HepG2 (cell line): ENCODE data around the gene TRAPPC1. TPM values are rescaled to one million over a fixed set of nuclear protein-coding genes. Genes with fewer than 3 reads are reported as not detected.

Experiments used
- CC2D1A ChIP-seq: sonication (generic); formaldehyde crosslinking; IDR thresholded peaks from 2 replicates; pipeline ENCODE4 v1.8.1; 2023; ENCODE audit warnings: mild to moderate bottlenecking, missing genetic modification reagents
- CENPBD1 ChIP-seq: sonication (generic); formaldehyde crosslinking; IDR thresholded peaks from 2 replicates; pipeline ENCODE4 v1.8.0; 2022; ENCODE audit warnings: missing genetic modification reagents, low read depth, mild to moderate bottlenecking, borderline replicate concordance
- FOXO4 ChIP-seq: sonication (generic); formaldehyde crosslinking; conservative IDR thresholded peaks from 2 replicates; pipeline ENCODE4 v1.8.1; 2023; ENCODE audit warnings: missing genetic modification reagents
- HMGXB3 ChIP-seq: sonication (generic); formaldehyde crosslinking; IDR thresholded peaks from 2 replicates; pipeline ENCODE4 v1.4.0; 2020; ENCODE audit warnings: missing genetic modification reagents, borderline replicate concordance
- MED13 ChIP-seq: sonication (generic); formaldehyde crosslinking; IDR thresholded peaks from 2 replicates; pipeline ENCODE4 v1.5.0; 2020; ENCODE audit warnings: missing genetic modification reagents
- PBX2 ChIP-seq: IDR thresholded peaks from 2 replicates; pipeline ENCODE4 v1.6.1; 2016; ENCODE audit warnings: control low read depth
- PCBP2 ChIP-seq: fragments of 200-400 bp; formaldehyde crosslinking; optimal IDR thresholded peaks from 2 replicates; pipeline ENCODE3; 2018; ENCODE audit warnings: low read length, low read depth; ENCODE audit not compliant: poor library complexity, severe bottlenecking
- PRPF4 ChIP-seq: fragments of 200-400 bp; formaldehyde crosslinking; IDR thresholded peaks from 2 replicates; pipeline ENCODE4 v1.6.1; 2016; ENCODE audit warnings: low read length, low read depth; ENCODE audit not compliant: poor library complexity, severe bottlenecking
- RARA ChIP-seq: IDR thresholded peaks from 2 replicates; pipeline ENCODE4 v1.6.1; 2016; ENCODE audit warnings: missing genetic modification reagents, missing compliant biosample characterization
- SAP130 ChIP-seq: IDR thresholded peaks from 2 replicates; pipeline ENCODE4 v1.6.1; 2016; ENCODE audit warnings: low read depth
- SMYD3 ChIP-seq: sonication (generic); formaldehyde crosslinking; IDR thresholded peaks from 2 replicates; pipeline ENCODE4 v1.8.1; 2023; ENCODE audit warnings: mild to moderate bottlenecking, missing genetic modification reagents
- SP140L ChIP-seq: sonication (generic); formaldehyde crosslinking; IDR thresholded peaks from 2 replicates; pipeline ENCODE4 v1.4.0; 2020; ENCODE audit warnings: missing genetic modification reagents, borderline replicate concordance
- ZBTB33 ChIP-seq: sonication (generic); formaldehyde crosslinking; IDR thresholded peaks from 2 replicates; pipeline ENCODE4 v1.4.0; 2020; ENCODE audit warnings: missing genetic modification reagents
- ZBTB7B ChIP-seq: sonication (generic); formaldehyde crosslinking; IDR thresholded peaks from 2 replicates; pipeline ENCODE4 v1.4.0; 2020; ENCODE audit warnings: missing genetic modification reagents
- ZFP62 ChIP-seq: sonication (generic); formaldehyde crosslinking; IDR thresholded peaks from 2 replicates; pipeline ENCODE4 v1.4.0; 2020; ENCODE audit warnings: missing genetic modification reagents
- ZNF263 ChIP-seq: sonication (generic); formaldehyde crosslinking; IDR thresholded peaks from 2 replicates; pipeline ENCODE4 v1.4.0; 2020; ENCODE audit warnings: missing genetic modification reagents
- ZNF333 ChIP-seq: sonication (generic); formaldehyde crosslinking; IDR thresholded peaks from 2 replicates; pipeline ENCODE4 v1.4.0; 2020; ENCODE audit warnings: mild to moderate bottlenecking, missing genetic modification reagents, borderline replicate concordance
- ZNF510 ChIP-seq: sonication (generic); formaldehyde crosslinking; IDR thresholded peaks from 2 replicates; pipeline ENCODE4 v1.4.0; 2020; ENCODE audit warnings: low read depth, mild to moderate bottlenecking, missing genetic modification reagents
- ZNF556 ChIP-seq: sonication (generic); formaldehyde crosslinking; IDR thresholded peaks from 2 replicates; pipeline ENCODE4 v1.4.0; 2020; ENCODE audit warnings: mild to moderate bottlenecking, missing genetic modification reagents, borderline replicate concordance
- ZNF777 ChIP-seq: sonication (generic); formaldehyde crosslinking; IDR thresholded peaks from 2 replicates; pipeline ENCODE4 v1.4.0; 2020; ENCODE audit warnings: missing genetic modification reagents
- polyA plus RNA-seq, 8 experiments: library from polyadenylated mRNA; depleted of rRNA in 3 of 8; stranded (reverse) in 7 of 8; unstranded in 1 of 8; fragments of >200 nt; fragmentation: Illumina TruSeq in 4 of 8; extraction: Trizol in 4 of 8; gene quantifications; 2 replicates each; pipeline versions ENCODE4 v1.2.1 to v1.2.3, GENCODE V29; 2011 to 2016; ENCODE audit warnings: low read depth in 4 of 8, missing spikeins in 1 of 8, mixed read lengths in 1 of 8; ENCODE audit not compliant: insufficient read depth in 1 of 8
- total RNA-seq, 5 experiments: library from RNA; depleted of rRNA; stranded (reverse); fragments of >200 nt; fragmentation: Illumina TruSeq; extraction: Trizol; gene quantifications; 2 replicates each; pipeline ENCODE4 v1.2.3, GENCODE V29; 2016; ENCODE audit warnings: low read depth in 1 of 5

TRAPPC1 gene
- total and polyA plus RNA-seq, 2 of the 13 experiments (the other 11 are each of a cell fraction or from before 2014, with no cell fraction given), result 28.1 to 44.9 TPM

- TF ChIP-seq HMGXB3 (CRISPR knock-in tag) (no peak), SP140L (CRISPR knock-in tag) (no peak), CC2D1A (CRISPR knock-in tag) (no peak), ZBTB7B (no peak), PBX2 (CRISPR knock-in tag) (peak; percentile 18; the same call in 1 of the 2 replicates), PCBP2 (no peak), SAP130 (CRISPR knock-in tag) (peak; percentile 11; the same call in 1 of the 2 replicates), PRPF4 (peak; percentile 87), ZNF263 (CRISPR knock-in tag) (peak; percentile 50; the same call in 1 of the 2 replicates), RARA (CRISPR knock-in tag) (no peak; the same call in 1 of the 2 replicates), MED13 (CRISPR knock-in tag) (no peak), CENPBD1 (no peak), FOXO4 (CRISPR knock-in tag) (no peak), ZNF333 (CRISPR knock-in tag) (no peak), ZBTB33 (no peak), SMYD3 (CRISPR knock-in tag) (no peak), ZFP62 (no peak), ZNF510 (CRISPR knock-in tag) (no peak), ZNF556 (CRISPR knock-in tag) (no peak), ZNF777 (CRISPR knock-in tag) (peak; percentile 54; the same call in 1 of the 2 replicates)
Observed at GRCh38 chr17:7885367-7886226, 46.1 kb downstream of the TRAPPC1 start (continued).
